ENCODE measurements around the gene AUTS2.
"Not testable (repeated sequence)": the region's sequence is repeated elsewhere in the genome, so short reads cannot be mapped to it uniquely, and the experiment has no call there.

Gene AUTS2

GRCh38 chr7:70268179-70268578, 669.9 kb downstream of the AUTS2 start:
- in situ Hi-C loops (cut with MboI; ENCODE audit: low sequenced_read_pairs), result no loop called here

GRCh38 chr7:70270149-70270548, 671.9 kb downstream of the AUTS2 start:
- in situ Hi-C loops (cut with MboI; ENCODE audit: low sequenced_read_pairs), result no loop called here

GRCh38 chr7:70271617-70272081, 673.4 kb downstream of the AUTS2 start:
- in situ Hi-C loops (cut with MboI; ENCODE audit: low sequenced_read_pairs), result no loop called here

GRCh38 chr7:70275570-70275969, 677.3 kb downstream of the AUTS2 start:
- in situ Hi-C loops (cut with MboI; ENCODE audit: low sequenced_read_pairs), result not testable (repeated sequence)

GRCh38 chr7:70285187-70285586, 686.9 kb downstream of the AUTS2 start:
- in situ Hi-C loops (cut with MboI; ENCODE audit: low sequenced_read_pairs), result no loop called here

GRCh38 chr7:70285854-70286253, 687.6 kb downstream of the AUTS2 start:
- in situ Hi-C loops (cut with MboI; ENCODE audit: low sequenced_read_pairs), result no loop called here

GRCh38 chr7:70288781-70289456, 690.6 kb downstream of the AUTS2 start:
- in situ Hi-C loops (cut with MboI; ENCODE audit: low sequenced_read_pairs), result no loop called here

GRCh38 chr7:70292716-70293115, 694.4 kb downstream of the AUTS2 start:
- in situ Hi-C loops (cut with MboI; ENCODE audit: low sequenced_read_pairs), result no loop called here

- in situ Hi-C loops (cut with MboI; ENCODE audit: low sequenced_read_pairs), result no loop called here
Measured at GRCh38 chr7:70294211-70294911, 696.1 kb downstream of the AUTS2 start.

GRCh38 chr7:70298780-70299471, 700.7 kb downstream of the AUTS2 start:
- in situ Hi-C loops (cut with MboI; ENCODE audit: low sequenced_read_pairs), result no loop called here

GRCh38 chr7:70299472-70299807, 701.2 kb downstream of the AUTS2 start:
- in situ Hi-C loops (cut with MboI; ENCODE audit: low sequenced_read_pairs), result no loop called here

GRCh38 chr7:70301673-70302185, 703.5 kb downstream of the AUTS2 start:
- in situ Hi-C loops (cut with MboI; ENCODE audit: low sequenced_read_pairs), result no loop called here

- in situ Hi-C loops (cut with MboI; ENCODE audit: low sequenced_read_pairs), result no loop called here
Measured at GRCh38 chr7:70303309-70303708, 705.0 kb downstream of the AUTS2 start.

- in situ Hi-C loops (cut with MboI; ENCODE audit: low sequenced_read_pairs), result no loop called here
Measured at GRCh38 chr7:70303780-70304179, 705.5 kb downstream of the AUTS2 start.

GRCh38 chr7:70306173-70306572, 707.9 kb downstream of the AUTS2 start:
- in situ Hi-C loops (cut with MboI; ENCODE audit: low sequenced_read_pairs), result no loop called here

GRCh38 chr7:70307544-70308106, 709.4 kb downstream of the AUTS2 start:
- in situ Hi-C loops (cut with MboI; ENCODE audit: low sequenced_read_pairs), result no loop called here

- in situ Hi-C loops (cut with MboI; ENCODE audit: low sequenced_read_pairs), result no loop called here
Measured at GRCh38 chr7:70312336-70312735, 714.1 kb downstream of the AUTS2 start.

- in situ Hi-C loops (cut with MboI; ENCODE audit: low sequenced_read_pairs), result no loop called here
Measured at GRCh38 chr7:70313271-70313670, 715.0 kb downstream of the AUTS2 start.

- in situ Hi-C loops (cut with MboI; ENCODE audit: low sequenced_read_pairs), result no loop called here
Measured at GRCh38 chr7:70313687-70314086, 715.4 kb downstream of the AUTS2 start.

GRCh38 chr7:70314221-70314620, 715.9 kb downstream of the AUTS2 start:
- in situ Hi-C loops (cut with MboI; ENCODE audit: low sequenced_read_pairs), result no loop called here

GRCh38 chr7:70316745-70317144, 718.5 kb downstream of the AUTS2 start:
- in situ Hi-C loops (cut with MboI; ENCODE audit: low sequenced_read_pairs), result no loop called here
